Measurements from ENCODE around the gene PDIA5. TPM values are rescaled to one million over a fixed set of nuclear protein-coding genes. Genes with fewer than 3 reads are reported as not detected.

The PDIA5 gene
- total RNA-seq, 1 donor from 2014 or later, result 33.6 TPM

DNA sequence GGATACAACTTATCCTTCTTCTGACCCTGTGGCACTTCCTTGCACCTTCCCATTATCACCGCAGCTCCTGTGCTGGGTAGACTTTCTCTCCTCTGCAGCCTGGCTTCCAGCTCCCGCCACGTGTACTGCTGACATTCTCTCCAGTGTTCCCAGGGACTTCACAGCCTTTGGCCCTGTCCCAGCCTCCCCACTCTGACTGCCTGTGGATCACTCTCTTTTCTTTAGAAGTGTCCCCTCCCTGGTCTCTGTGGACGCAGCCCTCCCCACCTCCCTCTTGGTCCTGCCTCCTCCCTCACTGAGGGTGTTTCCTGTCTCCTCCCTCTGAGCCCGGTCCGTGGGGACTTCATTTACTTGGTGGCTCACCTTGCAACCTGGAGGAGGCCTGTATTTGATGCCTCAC, 17.4 kb downstream of the PDIA5 start:
- Histone ChIP-seq H3K27me3 (no peaks in the 10 kb centered on the region), H3K27ac (no peak overlapping the region), H3K9me3 (no peaks in the 10 kb centered on the region), H3K4me1 (peaks cover 55% of the 10 kb centered on the region), H3K4me3 (no peak overlapping the region), H3K36me3 (no peaks in the 10 kb centered on the region)
- TF ChIP-seq, protein P1, sequence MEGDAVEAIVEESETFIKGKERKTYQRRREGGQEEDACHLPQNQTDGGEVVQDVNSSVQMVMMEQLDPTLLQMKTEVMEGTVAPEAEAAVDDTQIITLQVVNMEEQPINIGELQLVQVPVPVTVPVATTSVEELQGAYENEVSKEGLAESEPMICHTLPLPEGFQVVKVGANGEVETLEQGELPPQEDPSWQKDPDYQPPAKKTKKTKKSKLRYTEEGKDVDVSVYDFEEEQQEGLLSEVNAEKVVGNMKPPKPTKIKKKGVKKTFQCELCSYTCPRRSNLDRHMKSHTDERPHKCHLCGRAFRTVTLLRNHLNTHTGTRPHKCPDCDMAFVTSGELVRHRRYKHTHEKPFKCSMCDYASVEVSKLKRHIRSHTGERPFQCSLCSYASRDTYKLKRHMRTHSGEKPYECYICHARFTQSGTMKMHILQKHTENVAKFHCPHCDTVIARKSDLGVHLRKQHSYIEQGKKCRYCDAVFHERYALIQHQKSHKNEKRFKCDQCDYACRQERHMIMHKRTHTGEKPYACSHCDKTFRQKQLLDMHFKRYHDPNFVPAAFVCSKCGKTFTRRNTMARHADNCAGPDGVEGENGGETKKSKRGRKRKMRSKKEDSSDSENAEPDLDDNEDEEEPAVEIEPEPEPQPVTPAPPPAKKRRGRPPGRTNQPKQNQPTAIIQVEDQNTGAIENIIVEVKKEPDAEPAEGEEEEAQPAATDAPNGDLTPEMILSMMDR (IDR thresholded peaks at IDR 0.05), result no peak
- ATAC-seq (peak; percentile 60), DNase-seq (no peak)
- intact Hi-C loops (cut with DNase I), result no loop called here

DNA sequence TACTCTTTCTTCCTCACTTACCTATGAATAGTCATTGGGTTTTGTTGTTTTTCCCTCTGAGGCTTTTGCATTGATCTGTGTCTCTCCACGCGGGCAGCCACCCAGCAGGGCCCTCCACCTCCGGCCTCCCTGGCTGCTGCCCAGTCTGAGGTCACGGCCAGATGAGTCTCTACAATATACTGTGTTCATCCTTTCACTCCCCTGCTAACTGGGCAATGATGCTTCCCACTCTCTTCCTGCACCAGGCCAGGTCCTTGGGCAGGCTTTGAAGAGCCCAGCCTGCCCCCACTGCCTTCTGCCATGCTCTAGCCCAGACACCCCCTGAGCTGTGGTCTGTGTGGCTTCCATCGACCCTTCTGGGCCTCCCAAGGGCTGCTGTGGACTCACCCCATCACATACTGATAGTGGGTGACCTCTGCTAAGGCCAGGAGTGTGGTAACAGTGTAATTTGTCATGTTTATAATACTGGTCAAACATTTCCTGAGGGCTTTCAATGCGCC, 18.0 kb downstream of the PDIA5 start:
- Histone ChIP-seq H3K9me3 (no peaks in the 10 kb centered on the region), H3K27me3 (no peaks in the 10 kb centered on the region), H3K4me3 (no peak overlapping the region), H3K27ac (no peak overlapping the region), H3K36me3 (no peaks in the 10 kb centered on the region), H3K4me1 (peaks cover 61% of the 10 kb centered on the region)
- no peak for DNase-seq
- intact Hi-C loops (cut with DNase I), result no loop called here
- TF ChIP-seq, protein P1 (IDR thresholded peaks at IDR 0.05), result no peak
- ATAC-seq, result no peak

DNA sequence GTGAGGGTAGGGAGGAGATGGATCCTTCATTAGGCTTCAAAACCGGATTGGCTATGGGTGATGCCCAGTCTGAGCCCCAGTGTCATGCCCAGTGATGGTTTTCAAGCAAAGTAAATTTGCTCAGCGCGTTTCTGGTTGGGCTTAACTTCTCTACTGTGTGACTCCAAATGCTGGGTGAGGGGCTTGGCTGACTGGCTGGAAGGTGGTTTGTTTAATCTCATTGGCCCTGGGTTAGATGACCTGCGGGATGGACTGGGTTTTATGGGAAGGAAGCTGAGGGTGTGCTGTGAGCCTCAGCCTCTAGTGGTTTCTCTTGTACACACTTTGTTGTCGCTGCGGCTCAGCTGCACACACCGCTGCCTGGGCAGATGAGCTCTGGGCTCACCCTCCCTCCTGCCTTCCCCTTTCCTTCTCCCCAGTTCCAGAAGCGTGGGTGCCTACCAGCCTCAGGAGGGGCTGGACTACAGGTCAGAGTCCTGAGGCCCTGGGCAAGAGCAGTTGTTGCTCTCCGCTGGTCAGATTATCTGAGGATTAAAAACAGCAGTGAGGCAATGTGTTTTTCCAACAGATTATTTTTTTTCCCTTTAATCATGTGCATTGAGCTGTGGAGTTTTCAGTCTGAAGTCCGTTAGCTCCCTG, 18.6 kb downstream of the PDIA5 start:
- no peaks in the 10 kb centered on the region for H3K9me3 ChIP-seq
- H3K4me3 ChIP-seq, result no peak overlapping the region
- peaks cover 64% of the 10 kb centered on the region for H3K4me1 ChIP-seq
- ATAC-seq, result no peak
- DNase-seq, result no peak
- H3K27me3 ChIP-seq, result no peaks in the 10 kb centered on the region
- intact Hi-C loops (cut with DNase I), result no loop called here
- H3K36me3 ChIP-seq, result no peaks in the 10 kb centered on the region
- TF ChIP-seq, protein P1 (IDR thresholded peaks at IDR 0.05), result no peak
- no peak overlapping the region for H3K27ac ChIP-seq

GRCh38 chr3:123085932-123086627, 19.3 kb downstream of the PDIA5 start:
- TF ChIP-seq, protein P1 (IDR thresholded peaks at IDR 0.05), result no peak
- ATAC-seq, result no peak
- intact Hi-C loops (cut with DNase I), result no loop called here
- Histone ChIP-seq H3K27ac (no peak overlapping the region), H3K4me1 (peaks cover 62% of the 10 kb centered on the region), H3K9me3 (no peaks in the 10 kb centered on the region), H3K27me3 (no peaks in the 10 kb centered on the region), H3K4me3 (no peak overlapping the region), H3K36me3 (no peaks in the 10 kb centered on the region)
- DNase-seq, result no peak

- intact Hi-C loops (cut with DNase I), result no loop called here
- TF ChIP-seq, protein P1 (IDR thresholded peaks at IDR 0.05), result no peak
Measured at GRCh38 chr3:123088387-123088786, 21.6 kb downstream of the PDIA5 start.

More at GRCh38 chr3:123088387-123088786, 21.6 kb downstream of the PDIA5 start:
- no peaks in the 10 kb centered on the region for H3K27me3 ChIP-seq
- no peak overlapping the region for H3K4me3 ChIP-seq
- no peak for DNase-seq
- ATAC-seq, result no peak
- H3K27ac ChIP-seq, result no peak overlapping the region
- peaks cover 18% of the 10 kb centered on the region for H3K36me3 ChIP-seq
- H3K9me3 ChIP-seq, result no peaks in the 10 kb centered on the region
- peaks cover 49% of the 10 kb centered on the region for H3K4me1 ChIP-seq

Data from upper lobe of right lung (tissue), 1 donor.